SK-N-SH (cell line): ENCODE results near the gene AKAP12.

Source experiments
- CTCF ChIP-seq: fragments of 200-600 bp; sonication (generic); IDR thresholded peaks from 2 replicates; pipeline ENCODE4 v1.6.1; 2017; ENCODE audit warnings: antibody characterized with exemption, mild to moderate bottlenecking, moderate library complexity
- EZH2phosphoT487 ChIP-seq: fragments of 200-600 bp; sonication (generic); IDR thresholded peaks from 2 replicates; pipeline ENCODE4 v1.6.1; 2017; ENCODE audit warnings: low read depth, mixed run types, mild to moderate bottlenecking, antibody characterized with exemption, moderate library complexity, borderline replicate concordance
- POLR2AphosphoS5 ChIP-seq: IDR thresholded peaks from 2 replicates; pipeline ENCODE4 v1.6.1; 2012; ENCODE audit warnings: low read depth, low read length
- SIN3A ChIP-seq: IDR thresholded peaks from 2 replicates; pipeline ENCODE4 v1.6.1; 2012; ENCODE audit warnings: low read depth, mild to moderate bottlenecking, low read length, moderate library complexity, borderline replicate concordance
- TEAD4 ChIP-seq: IDR thresholded peaks from 2 replicates; pipeline ENCODE4 v1.4.0; 2012; ENCODE audit warnings: mild to moderate bottlenecking, borderline replicate concordance; ENCODE audit not compliant: insufficient read depth

DNA sequence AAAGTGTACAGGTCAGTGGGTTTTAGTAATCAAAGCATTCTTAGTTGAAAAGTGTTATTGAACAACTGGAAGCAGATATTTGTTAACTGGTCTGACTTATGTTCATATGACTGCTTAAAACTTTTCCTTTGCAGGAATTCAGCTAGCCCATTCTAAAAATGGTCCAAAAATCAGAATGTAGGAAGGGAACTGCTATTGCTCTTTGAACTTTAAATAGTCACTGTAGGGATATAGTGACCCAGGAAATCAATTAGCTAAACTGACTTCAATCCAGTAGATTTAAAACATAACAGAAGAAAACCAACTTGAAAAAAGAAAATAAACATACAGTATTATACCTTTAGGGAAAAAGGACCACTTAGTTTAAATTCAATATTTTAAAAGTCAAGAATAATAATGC lies 25.5 kb downstream of the AKAP12 start:
- TF ChIP-seq CTCF (no peak), EZH2phosphoT487 (no peak), TEAD4 (no peak), SIN3A (no peak), POLR2AphosphoS5 (no peak)
